ENCODE results near the gene SOX6. TPM values are rescaled to one million over a fixed set of nuclear protein-coding genes. Genes with fewer than 3 reads are reported as not detected.
"Not testable (repeated sequence)": the region's sequence is repeated elsewhere in the genome, so short reads cannot be mapped to it uniquely, and the experiment has no call there.

SOX6 gene
- total RNA-seq, 1 donor from 2014 or later: 4.9 TPM

DNA sequence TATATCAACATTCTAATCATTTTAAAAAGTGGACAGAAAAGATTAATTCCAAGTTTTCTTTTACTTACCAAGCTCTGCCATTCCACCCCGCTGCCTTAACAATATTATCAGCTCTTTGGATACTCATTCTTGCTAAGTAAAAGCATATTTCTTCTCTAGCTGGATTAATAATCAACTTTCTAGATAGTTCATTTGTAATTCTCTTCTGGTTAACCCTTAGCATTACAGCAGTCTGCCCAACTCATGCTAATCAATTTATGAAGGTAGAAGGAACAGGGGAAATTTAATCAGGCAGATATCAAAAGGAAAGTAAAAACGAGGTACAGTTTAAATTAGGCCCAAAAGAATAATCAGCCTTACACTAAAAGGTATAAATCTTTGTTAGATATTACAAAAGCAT lies 41.0 kb upstream of the SOX6 start:
- no peak for DNase-seq (ENCODE audit: extremely low spot score in 2 of 2)
- Histone ChIP-seq H3K27ac (no peak overlapping the region), H3K36me3 (no peaks in the 10 kb centered on the region), H3K4me3 (no peak overlapping the region), H3K4me1 (no peaks in the 10 kb centered on the region), H3K9me3 (no peaks in the 10 kb centered on the region), H3K27me3 (no peaks in the 10 kb centered on the region)
- intact Hi-C loops (cut with DNase I): no loop called here
- TF ChIP-seq POLR2AphosphoS5 (IDR thresholded peaks at IDR 0.05; ENCODE audit: insufficient read depth in 1 of 2, low read depth in 1 of 2): no peak
- no peak for TF ChIP-seq POLR2A (IDR thresholded peaks at IDR 0.05)
- TF ChIP-seq, protein P1, sequence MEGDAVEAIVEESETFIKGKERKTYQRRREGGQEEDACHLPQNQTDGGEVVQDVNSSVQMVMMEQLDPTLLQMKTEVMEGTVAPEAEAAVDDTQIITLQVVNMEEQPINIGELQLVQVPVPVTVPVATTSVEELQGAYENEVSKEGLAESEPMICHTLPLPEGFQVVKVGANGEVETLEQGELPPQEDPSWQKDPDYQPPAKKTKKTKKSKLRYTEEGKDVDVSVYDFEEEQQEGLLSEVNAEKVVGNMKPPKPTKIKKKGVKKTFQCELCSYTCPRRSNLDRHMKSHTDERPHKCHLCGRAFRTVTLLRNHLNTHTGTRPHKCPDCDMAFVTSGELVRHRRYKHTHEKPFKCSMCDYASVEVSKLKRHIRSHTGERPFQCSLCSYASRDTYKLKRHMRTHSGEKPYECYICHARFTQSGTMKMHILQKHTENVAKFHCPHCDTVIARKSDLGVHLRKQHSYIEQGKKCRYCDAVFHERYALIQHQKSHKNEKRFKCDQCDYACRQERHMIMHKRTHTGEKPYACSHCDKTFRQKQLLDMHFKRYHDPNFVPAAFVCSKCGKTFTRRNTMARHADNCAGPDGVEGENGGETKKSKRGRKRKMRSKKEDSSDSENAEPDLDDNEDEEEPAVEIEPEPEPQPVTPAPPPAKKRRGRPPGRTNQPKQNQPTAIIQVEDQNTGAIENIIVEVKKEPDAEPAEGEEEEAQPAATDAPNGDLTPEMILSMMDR (IDR thresholded peaks at IDR 0.05): no peak

DNA sequence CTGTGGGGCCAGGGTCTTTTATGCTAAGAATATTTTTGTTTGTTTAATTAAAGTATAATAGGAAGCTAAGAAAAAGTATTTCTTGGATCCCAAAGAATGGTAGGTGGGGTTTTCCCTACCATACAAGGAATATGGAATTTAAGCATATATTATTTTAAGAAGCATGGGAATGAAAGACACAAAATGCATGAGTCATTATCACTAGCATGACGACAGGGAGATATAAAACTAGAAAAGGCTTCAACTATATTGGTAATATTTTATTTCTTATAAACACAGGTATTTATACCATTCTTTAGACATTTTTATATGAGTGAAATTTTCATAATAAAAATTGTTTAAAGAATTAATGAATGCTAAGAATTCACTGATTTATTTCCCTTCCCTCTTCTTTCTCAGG lies 39.3 kb upstream of the SOX6 start:
- no peaks in the 10 kb centered on the region for H3K27me3 ChIP-seq
- H3K4me1 ChIP-seq: no peaks in the 10 kb centered on the region
- TF ChIP-seq POLR2AphosphoS5 (IDR thresholded peaks at IDR 0.05; ENCODE audit: insufficient read depth in 1 of 2, low read depth in 1 of 2): no peak
- no peak for TF ChIP-seq POLR2A (IDR thresholded peaks at IDR 0.05)
- TF ChIP-seq, protein P1 (IDR thresholded peaks at IDR 0.05): no peak
- intact Hi-C loops (cut with DNase I): no loop called here
- H3K27ac ChIP-seq: no peak overlapping the region
- DNase-seq (ENCODE audit: extremely low spot score in 2 of 2): no peak
- no peaks in the 10 kb centered on the region for H3K36me3 ChIP-seq
- H3K9me3 ChIP-seq: no peaks in the 10 kb centered on the region
- H3K4me3 ChIP-seq: no peak overlapping the region

DNA sequence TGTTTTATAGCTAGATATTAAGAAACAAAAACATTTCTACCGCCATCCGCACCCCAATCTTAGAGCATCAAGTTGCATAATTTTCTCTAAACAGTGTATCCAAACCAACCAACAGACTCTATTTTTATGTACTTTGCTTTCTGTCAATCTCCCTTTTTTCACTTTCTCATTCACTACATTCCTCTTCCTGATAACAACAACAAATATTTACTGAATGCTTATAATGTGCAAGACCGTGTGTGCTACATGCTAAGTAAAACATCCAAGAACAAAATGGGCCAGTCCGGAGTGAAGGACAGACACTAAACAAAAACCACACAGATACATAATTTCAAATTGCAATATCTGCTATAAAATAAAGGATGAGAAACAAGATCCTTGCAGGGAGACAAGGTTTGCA lies 38.6 kb upstream of the SOX6 start:
- no peaks in the 10 kb centered on the region for H3K27me3 ChIP-seq
- H3K9me3 ChIP-seq: no peaks in the 10 kb centered on the region
- TF ChIP-seq POLR2A (IDR thresholded peaks at IDR 0.05): no peak
- TF ChIP-seq, protein P1 (IDR thresholded peaks at IDR 0.05): no peak
- TF ChIP-seq POLR2AphosphoS5 (IDR thresholded peaks at IDR 0.05; ENCODE audit: insufficient read depth in 1 of 2, low read depth in 1 of 2): no peak
- no peak overlapping the region for H3K27ac ChIP-seq
- H3K36me3 ChIP-seq: no peaks in the 10 kb centered on the region
- no peak for DNase-seq (ENCODE audit: extremely low spot score in 2 of 2)
- no peaks in the 10 kb centered on the region for H3K4me1 ChIP-seq
- no peak overlapping the region for H3K4me3 ChIP-seq
- intact Hi-C loops (cut with DNase I): no loop called here

DNA sequence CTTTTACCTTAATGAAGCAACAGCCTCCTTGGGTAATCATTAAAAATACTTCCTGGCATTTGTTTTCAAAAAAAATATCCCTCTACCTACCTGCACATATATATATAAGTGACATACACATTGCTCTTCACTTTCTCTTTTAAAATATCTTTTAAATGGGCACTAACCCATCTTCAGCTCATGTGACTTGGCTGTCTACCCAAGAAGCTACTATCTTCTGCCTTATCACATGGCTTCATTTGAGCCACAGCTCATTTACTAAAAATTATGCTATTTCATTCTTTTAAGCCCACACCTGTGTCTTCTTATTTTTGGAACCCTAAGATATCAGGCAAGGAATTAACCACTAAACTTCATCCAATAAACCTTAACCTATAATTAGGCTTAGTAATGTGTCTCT lies 37.0 kb upstream of the SOX6 start:
- intact Hi-C loops (cut with DNase I): no loop called here
- H3K9me3 ChIP-seq: no peaks in the 10 kb centered on the region
- H3K4me3 ChIP-seq: no peak overlapping the region
- no peak for DNase-seq (ENCODE audit: extremely low spot score in 2 of 2)
- H3K27ac ChIP-seq: no peak overlapping the region
- H3K4me1 ChIP-seq: no peaks in the 10 kb centered on the region
- H3K36me3 ChIP-seq: no peaks in the 10 kb centered on the region
- TF ChIP-seq, protein P1 (IDR thresholded peaks at IDR 0.05): no peak
- no peak for TF ChIP-seq POLR2AphosphoS5 (IDR thresholded peaks at IDR 0.05; ENCODE audit: insufficient read depth in 1 of 2, low read depth in 1 of 2)
- H3K27me3 ChIP-seq: no peaks in the 10 kb centered on the region

DNA sequence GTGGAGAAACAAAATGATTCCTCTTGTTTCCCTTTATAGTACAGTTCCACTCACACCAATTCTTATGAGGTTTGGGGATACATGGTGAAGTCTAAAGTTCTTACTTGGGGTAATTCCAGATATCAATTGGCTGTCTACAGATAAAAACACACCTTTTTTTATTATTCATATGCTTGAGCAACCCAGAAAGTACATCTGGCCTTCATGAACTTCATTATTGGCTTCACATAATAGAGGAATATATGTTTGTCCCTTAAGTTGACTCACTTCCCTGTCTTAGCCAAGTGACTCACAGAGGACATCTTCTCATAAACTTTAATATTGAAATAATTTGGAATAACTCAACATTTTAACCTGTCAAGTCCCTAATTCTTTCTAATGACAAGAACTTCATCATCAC lies 36.3 kb upstream of the SOX6 start:
- intact Hi-C loops (cut with DNase I): no loop called here
- no peak overlapping the region for H3K4me3 ChIP-seq
- no peaks in the 10 kb centered on the region for H3K27me3 ChIP-seq

DNA sequence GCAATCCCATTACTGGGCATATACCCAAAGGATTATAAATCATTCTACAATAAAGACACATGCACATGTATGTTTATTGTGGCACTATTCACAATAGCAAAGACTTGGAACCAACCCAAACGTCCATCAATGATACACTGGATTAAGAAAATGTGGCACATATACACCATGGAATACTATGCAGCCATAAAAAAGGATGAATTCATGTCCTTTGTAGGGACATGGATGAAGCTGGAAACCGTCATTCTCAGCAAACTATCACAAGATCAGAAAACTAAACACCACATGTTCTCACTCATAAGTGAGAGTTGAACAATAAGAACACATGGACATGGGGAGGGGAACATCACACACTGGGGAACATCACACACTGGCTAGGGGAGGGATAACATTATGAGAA lies 34.5 kb upstream of the SOX6 start:
- DNase-seq (ENCODE audit: extremely low spot score in 2 of 2); intact Hi-C loops (cut with DNase I); H3K27me3 ChIP-seq; H3K4me3 ChIP-seq; H3K27ac ChIP-seq; H3K36me3 ChIP-seq; H3K9me3 ChIP-seq; H3K4me1 ChIP-seq: not testable (repeated sequence)

More for the DNA sequence above, 36.3 kb upstream of the SOX6 start:
- H3K9me3 ChIP-seq: no peaks in the 10 kb centered on the region
- TF ChIP-seq POLR2A (IDR thresholded peaks at IDR 0.05) (no peak), POLR2AphosphoS5 (IDR thresholded peaks at IDR 0.05; ENCODE audit: insufficient read depth in 1 of 2, low read depth in 1 of 2) (no peak)
- TF ChIP-seq, protein P1 (IDR thresholded peaks at IDR 0.05): no peak
- no peak overlapping the region for H3K27ac ChIP-seq
- DNase-seq (ENCODE audit: extremely low spot score in 2 of 2): no peak
- H3K4me1 ChIP-seq: no peaks in the 10 kb centered on the region
- no peaks in the 10 kb centered on the region for H3K36me3 ChIP-seq

Measured in vagina (tissue), 2 donors.